Natural killer cell (primary cell): ENCODE results near the gene CCDC200. TPM values are rescaled to one million over a fixed set of nuclear protein-coding genes. Genes with fewer than 3 reads are reported as not detected.

Experiments used
- ATAC-seq, 3 donors: fragments of 150-1000 bp in 2 of 3; fragments of 200-7000 bp in 1 of 3; cut with Tn5 transposase; 1 replicate in 1 of 3; 2 replicates in 2 of 3; pipeline ENCODE4 v1.10.0; 2021; ENCODE audit warnings: mild to moderate bottlenecking in 2 of 3, moderate library complexity in 2 of 3
- DNase-seq, 2 donors: peaks; one replicate each; pipeline versions ENCODE4 v3.0.0 to v3.0.0-alpha.2; 2013 to 2021; ENCODE audit warnings: mixed read lengths in 1 of 2
- H3K27ac ChIP-seq: one replicate; pipeline ENCODE4 v1.5.1; 2013; ENCODE audit warnings: mild to moderate bottlenecking, low read length
- H3K27me3 ChIP-seq: one replicate; pipeline ENCODE4 v1.6.1; 2013; ENCODE audit warnings: low read length; ENCODE audit not compliant: control insufficient read depth, insufficient read depth
- H3K36me3 ChIP-seq: one replicate; pipeline ENCODE4 v1.6.1; 2013; ENCODE audit warnings: low read length; ENCODE audit not compliant: control insufficient read depth, insufficient read depth
- H3K4me1 ChIP-seq: one replicate; pipeline ENCODE4 v1.6.1; 2013; ENCODE audit warnings: low read length; ENCODE audit not compliant: control insufficient read depth, insufficient read depth
- H3K4me3 ChIP-seq: one replicate; pipeline ENCODE4 v1.5.1; 2013; ENCODE audit warnings: low read length
- H3K9me3 ChIP-seq: one replicate; pipeline ENCODE4 v1.6.1; 2013; ENCODE audit warnings: low read length; ENCODE audit not compliant: control insufficient read depth, insufficient read depth
- H3K27ac Mint-ChIP-seq, 2 donors: one replicate each; pipeline ENCODE4 v1.8.0; 2022; ENCODE audit warnings: mild to moderate bottlenecking in 2 of 2, mixed read lengths in 2 of 2, moderate library complexity in 1 of 2
- H3K27me3 Mint-ChIP-seq, 2 donors: one replicate each; pipeline ENCODE4 v1.8.0; 2022; ENCODE audit warnings: low read depth in 2 of 2, mixed read lengths in 2 of 2
- H3K36me3 Mint-ChIP-seq: one replicate; pipeline ENCODE4 v1.8.0; 2022; ENCODE audit warnings: mixed read lengths
- H3K4me1 Mint-ChIP-seq, 2 donors: one replicate each; pipeline ENCODE4 v1.8.0; 2022; ENCODE audit warnings: mixed read lengths in 2 of 2
- H3K4me3 Mint-ChIP-seq: one replicate; pipeline ENCODE4 v1.8.0; 2022; ENCODE audit warnings: mild to moderate bottlenecking, moderate library complexity, mixed read lengths
- H3K9me3 Mint-ChIP-seq, 2 donors: one replicate each; pipeline ENCODE4 v1.8.0; 2022; ENCODE audit warnings: mixed read lengths in 2 of 2
- WGBS: methylation state at CpG from one replicate; pipeline ENCODE4 v1.1.7; 2013; ENCODE audit warnings: missing lambda C conversion rate; ENCODE audit not compliant: insufficient coverage; 5-methylcytosine and 5-hydroxymethylcytosine counted together
- intact Hi-C: fragments of 100-400 bp; cut with micrococcal nuclease; formaldehyde crosslinking; loops from one replicate; pipeline ENCODE4 v1.14.2; 2022
- total RNA-seq, 4 donors: library from RNA; stranded (reverse); fragments of 120-200 nt in 1 of 4; gene quantifications; one replicate each; pipeline versions ENCODE4 v1.2.3 to v1.2.4, GENCODE V29; 2013 to 2022
- TF ChIP-seq, protein P1 (sequence below): fragments of 200-600 bp; IDR thresholded peaks from one replicate; pipeline ENCODE4 v1.8.0; 2022; ENCODE audit warnings: antibody characterized with exemption

The CCDC200 gene
- total RNA-seq, 3 donors from 2014 or later (not counting 1 experiment from before 2014, with no cell fraction given), result 0.64 to 1.5 TPM; not detected in 1

DNA sequence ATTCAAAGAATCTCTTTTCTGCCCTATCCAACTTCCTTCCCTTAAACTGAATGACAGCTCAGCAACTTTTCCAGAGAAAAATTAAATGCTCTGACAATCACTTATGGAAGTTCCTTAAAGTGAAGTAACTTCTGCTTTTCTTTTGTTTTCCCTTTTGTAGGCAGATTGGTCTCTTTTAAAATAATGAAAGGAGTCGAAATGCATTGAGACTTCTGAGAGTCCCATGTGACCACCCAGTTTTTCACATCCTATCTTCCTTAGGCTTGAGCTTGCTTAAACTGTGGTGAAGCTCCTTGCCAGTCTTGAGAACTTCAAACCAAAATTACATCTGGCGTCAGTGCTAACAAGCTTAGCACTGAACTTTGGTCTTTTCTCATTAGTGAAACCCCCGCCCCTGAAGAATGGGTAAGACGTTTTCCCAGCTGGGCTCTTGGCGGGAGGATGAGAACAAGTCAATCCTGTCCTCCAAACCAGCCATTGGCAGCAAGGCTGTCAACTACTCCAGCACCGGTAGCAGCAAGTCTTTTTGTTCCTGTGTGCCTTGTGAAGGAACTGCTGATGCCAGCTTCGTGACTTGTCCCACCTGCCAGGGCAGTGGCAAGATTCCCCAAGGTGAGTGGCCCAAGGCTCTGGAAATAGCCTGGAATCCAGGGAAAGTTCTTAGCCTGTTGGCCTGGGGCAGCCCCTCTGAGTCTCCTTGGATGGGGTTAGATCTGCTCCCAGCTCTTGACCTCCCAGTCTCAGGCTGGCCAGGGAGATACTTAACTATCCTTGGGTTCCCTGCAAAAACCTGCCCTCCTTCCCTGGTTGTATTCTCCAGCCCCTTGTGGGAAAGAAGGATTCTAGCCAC is 15.6 kb downstream of the CCDC200 start:
- intact Hi-C loops, result loop anchor here (5.0 kb wide), 2 partner anchors 41 to 124 kb away; partner anchors contain the start of gene NBR1
- ATAC-seq, result no peak
- H3K27me3 ChIP-seq, result no peaks in the 10 kb centered on the region
- H3K36me3 ChIP-seq, result peaks cover 26% of the 10 kb centered on the region
- H3K4me3 ChIP-seq, result peak overlapping the region; percentile 72
- DNase-seq, result peak in 1 of 2 donors; percentile 57
- peak overlapping the region; percentile 96 for H3K4me3 Mint-ChIP-seq
- H3K27ac ChIP-seq, result peak overlapping the region; percentile 86
- H3K9me3 ChIP-seq, result no peaks in the 10 kb centered on the region
- H3K36me3 Mint-ChIP-seq, result peaks cover 6% of the 10 kb centered on the region
- 43% methylated on average over 7 of the region's 7 CpGs for WGBS
- H3K4me1 ChIP-seq, result peaks cover 21% of the 10 kb centered on the region
- H3K27ac Mint-ChIP-seq, result peak overlapping the region; percentile 95 to 97
- H3K4me1 Mint-ChIP-seq, result peaks cover 22 to 34% of the 10 kb centered on the region in 2 donors
- no peaks in the 10 kb centered on the region for H3K27me3 Mint-ChIP-seq
- TF ChIP-seq, protein P1, sequence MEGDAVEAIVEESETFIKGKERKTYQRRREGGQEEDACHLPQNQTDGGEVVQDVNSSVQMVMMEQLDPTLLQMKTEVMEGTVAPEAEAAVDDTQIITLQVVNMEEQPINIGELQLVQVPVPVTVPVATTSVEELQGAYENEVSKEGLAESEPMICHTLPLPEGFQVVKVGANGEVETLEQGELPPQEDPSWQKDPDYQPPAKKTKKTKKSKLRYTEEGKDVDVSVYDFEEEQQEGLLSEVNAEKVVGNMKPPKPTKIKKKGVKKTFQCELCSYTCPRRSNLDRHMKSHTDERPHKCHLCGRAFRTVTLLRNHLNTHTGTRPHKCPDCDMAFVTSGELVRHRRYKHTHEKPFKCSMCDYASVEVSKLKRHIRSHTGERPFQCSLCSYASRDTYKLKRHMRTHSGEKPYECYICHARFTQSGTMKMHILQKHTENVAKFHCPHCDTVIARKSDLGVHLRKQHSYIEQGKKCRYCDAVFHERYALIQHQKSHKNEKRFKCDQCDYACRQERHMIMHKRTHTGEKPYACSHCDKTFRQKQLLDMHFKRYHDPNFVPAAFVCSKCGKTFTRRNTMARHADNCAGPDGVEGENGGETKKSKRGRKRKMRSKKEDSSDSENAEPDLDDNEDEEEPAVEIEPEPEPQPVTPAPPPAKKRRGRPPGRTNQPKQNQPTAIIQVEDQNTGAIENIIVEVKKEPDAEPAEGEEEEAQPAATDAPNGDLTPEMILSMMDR, result no peak
- no peaks in the 10 kb centered on the region for H3K9me3 Mint-ChIP-seq

DNA sequence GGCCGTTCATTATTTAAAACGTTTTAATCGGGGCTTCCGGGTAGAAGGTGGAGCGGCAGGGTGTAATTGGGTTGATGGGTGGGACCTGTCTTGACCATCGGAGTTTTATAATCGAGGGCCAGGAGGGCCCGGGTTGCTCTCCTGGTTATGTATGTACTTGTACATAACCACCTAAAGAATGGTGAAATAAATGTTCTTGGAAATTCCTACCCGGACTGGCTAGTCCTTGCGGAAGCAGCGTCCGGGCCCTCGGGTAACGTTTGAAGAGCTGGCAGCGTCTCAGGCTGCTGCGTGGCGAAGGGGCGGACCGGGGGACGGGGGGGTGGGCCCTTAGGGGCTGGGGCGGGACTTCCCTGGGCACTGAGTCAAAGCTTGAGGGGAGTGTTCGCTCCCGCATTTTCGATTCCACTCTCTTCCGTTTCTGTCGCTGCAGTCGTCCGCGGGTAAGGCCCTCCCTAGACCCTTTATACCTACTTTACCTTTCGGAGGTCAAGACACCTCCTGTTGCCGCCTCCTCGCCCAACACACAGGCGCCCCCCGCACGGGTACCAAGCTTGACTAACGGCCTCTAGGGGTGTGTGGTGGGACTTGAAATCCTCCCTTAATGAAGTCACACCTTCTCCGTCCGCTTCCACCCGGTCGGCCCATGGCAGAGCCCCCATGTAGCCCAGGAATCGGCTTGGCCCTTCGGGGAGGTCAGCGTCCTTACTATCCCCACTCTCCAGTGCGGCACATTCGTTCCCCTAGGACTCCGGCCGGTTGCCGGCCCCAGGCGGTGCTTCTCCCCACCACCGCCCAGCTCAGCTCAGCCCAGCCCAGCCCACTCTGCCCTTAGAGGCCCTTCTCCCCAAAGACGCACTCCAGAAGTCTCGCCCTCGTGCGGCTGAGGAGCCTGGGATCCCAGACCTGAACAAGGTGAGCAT is 16.7 kb downstream of the CCDC200 start, which contains the start of gene TMEM106A:
Gene TMEM106A, plus strand, starts transcription at position 396 of the 923 bp plus-strand sequence. CDS start 1,167 bp downstream, outside the sequence.
- DNase-seq (peak; percentile 72 to 88), ATAC-seq (peak; percentile 91 to 93 (median 91))
- Mint-ChIP-seq H3K9me3 (no peaks in the 10 kb centered on the region), H3K27ac (peak within 1 kb of the TSS; percentile 95 to 97), H3K36me3 (peaks cover 6% of the 10 kb centered on the region), H3K4me3 (peak within 1 kb of the TSS; percentile 96), H3K27me3 (no peaks in the 10 kb centered on the region), H3K4me1 (peaks cover 22 to 34% of the 10 kb centered on the region in 2 donors)
- intact Hi-C loops, result loop anchor here (5.0 kb wide), 2 partner anchors 39 to 126 kb away; partner anchors contain the start of gene NBR1
- under 1% methylated on average over 47 of the region's 54 CpGs for WGBS
- TF ChIP-seq, protein P1, result peak; percentile 52
- H3K27me3 ChIP-seq, result no peaks in the 10 kb centered on the region
- peak within 1 kb of the TSS; percentile 72 for H3K4me3 ChIP-seq
- no peaks in the 10 kb centered on the region for H3K9me3 ChIP-seq
- peaks cover 31% of the 10 kb centered on the region for H3K36me3 ChIP-seq
- peaks cover 21% of the 10 kb centered on the region for H3K4me1 ChIP-seq
- peak within 1 kb of the TSS; percentile 86 for H3K27ac ChIP-seq

DNA sequence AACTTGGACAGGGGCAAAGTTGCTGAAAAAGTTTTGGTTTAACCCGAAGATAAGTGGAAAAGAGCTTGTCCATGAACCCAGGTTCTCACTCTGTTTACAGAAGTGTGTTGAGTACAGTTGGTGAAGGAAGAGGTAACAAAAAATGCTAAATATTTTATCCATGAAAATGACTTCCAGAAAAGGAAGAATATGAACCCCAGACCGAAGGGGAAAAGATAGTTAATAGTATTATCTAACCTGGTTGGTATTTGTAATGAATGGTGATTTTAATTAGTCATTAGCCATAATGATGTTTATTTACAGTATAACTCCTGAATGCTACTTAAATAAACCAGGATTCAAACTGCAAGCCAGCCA is 17.3 kb downstream of the CCDC200 start:
- H3K27ac Mint-ChIP-seq, result peak overlapping the region; percentile 95 to 97
- intact Hi-C loops, result loop anchor here (5.0 kb wide), 2 partner anchors 39 to 126 kb away; partner anchors contain the start of gene NBR1
- Histone ChIP-seq H3K27ac (peak overlapping the region; percentile 86), H3K36me3 (peaks cover 24% of the 10 kb centered on the region), H3K9me3 (no peaks in the 10 kb centered on the region), H3K27me3 (no peaks in the 10 kb centered on the region), H3K4me1 (peaks cover 21% of the 10 kb centered on the region), H3K4me3 (peak overlapping the region; percentile 72)
- H3K4me1 Mint-ChIP-seq, result peaks cover 22 to 34% of the 10 kb centered on the region in 2 donors
- no peaks in the 10 kb centered on the region for H3K27me3 Mint-ChIP-seq
- peaks cover 6% of the 10 kb centered on the region for H3K36me3 Mint-ChIP-seq
- DNase-seq (no peak), ATAC-seq (no peak)
- H3K9me3 Mint-ChIP-seq, result no peaks in the 10 kb centered on the region
- H3K4me3 Mint-ChIP-seq, result peak overlapping the region; percentile 96
- WGBS, result 9% methylated on average over 2 of the region's 2 CpGs
- TF ChIP-seq, protein P1, result no peak
